Measurements from ENCODE around the gene OR14K1.

- TF ChIP-seq SIN3A (IDR thresholded peaks at IDR 0.05; ENCODE audit: low read depth) (no peak), POLR2A (IDR thresholded peaks at IDR 0.05; ENCODE audit: borderline replicate concordance, extremely low read depth, insufficient read depth, insufficient read length) (no peak), EZH2 (IDR thresholded peaks at IDR 0.05) (no peak)
- TF ChIP-seq, protein P1, sequence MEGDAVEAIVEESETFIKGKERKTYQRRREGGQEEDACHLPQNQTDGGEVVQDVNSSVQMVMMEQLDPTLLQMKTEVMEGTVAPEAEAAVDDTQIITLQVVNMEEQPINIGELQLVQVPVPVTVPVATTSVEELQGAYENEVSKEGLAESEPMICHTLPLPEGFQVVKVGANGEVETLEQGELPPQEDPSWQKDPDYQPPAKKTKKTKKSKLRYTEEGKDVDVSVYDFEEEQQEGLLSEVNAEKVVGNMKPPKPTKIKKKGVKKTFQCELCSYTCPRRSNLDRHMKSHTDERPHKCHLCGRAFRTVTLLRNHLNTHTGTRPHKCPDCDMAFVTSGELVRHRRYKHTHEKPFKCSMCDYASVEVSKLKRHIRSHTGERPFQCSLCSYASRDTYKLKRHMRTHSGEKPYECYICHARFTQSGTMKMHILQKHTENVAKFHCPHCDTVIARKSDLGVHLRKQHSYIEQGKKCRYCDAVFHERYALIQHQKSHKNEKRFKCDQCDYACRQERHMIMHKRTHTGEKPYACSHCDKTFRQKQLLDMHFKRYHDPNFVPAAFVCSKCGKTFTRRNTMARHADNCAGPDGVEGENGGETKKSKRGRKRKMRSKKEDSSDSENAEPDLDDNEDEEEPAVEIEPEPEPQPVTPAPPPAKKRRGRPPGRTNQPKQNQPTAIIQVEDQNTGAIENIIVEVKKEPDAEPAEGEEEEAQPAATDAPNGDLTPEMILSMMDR (IDR thresholded peaks at IDR 0.05 in 2 of 3, conservative IDR thresholded peaks at IDR 0.05 in 1 of 3; ENCODE audit: borderline replicate concordance in 1 of 3, insufficient read depth in 1 of 3, low read depth in 2 of 3, low read length in 2 of 3), result no peak
Observed at GRCh38 chr1:247760456-247760855, 22.0 kb downstream of the OR14K1 start, which contains the start of gene OR1C1.

Data from HCT116 (cell line).